Kidney (tissue), 14 donors: ENCODE results near the gene VAC14. TPM values are rescaled to one million over a fixed set of nuclear protein-coding genes. Genes with fewer than 3 reads are reported as not detected.

Experiments
- DNase-seq, 5 donors: peaks; one replicate each; pipeline ENCODE4 v3.0.0-alpha.2; 2013 to 2020
- FAIRE-seq: peaks from 2 replicates; lab custom pipeline; 2012; peaks lifted over from hg19 to GRCh38; lab: Jason Lieb, UNC
- H3K27ac ChIP-seq, 2 donors: one replicate each; pipeline ENCODE4 v1.7.0; 2013; ENCODE audit warnings: low read depth in 2 of 2, low read length in 2 of 2, inconsistent platforms in 1 of 2
- H3K27me3 ChIP-seq: one replicate; pipeline ENCODE4 v1.7.1; 2013; ENCODE audit warnings: low read length, inconsistent platforms; ENCODE audit not compliant: control insufficient read depth, insufficient read depth
- H3K36me3 ChIP-seq, 3 donors: one replicate each; pipeline versions ENCODE4 v1.7.0 to v1.7.1; 2013; ENCODE audit warnings: low read length in 3 of 3, control low read depth in 1 of 3, inconsistent platforms in 1 of 3; ENCODE audit not compliant: insufficient read depth in 3 of 3, control insufficient read depth in 2 of 3
- H3K4me1 ChIP-seq, 3 donors: one replicate each; pipeline versions ENCODE4 v1.7.0 to v1.7.1; 2013; ENCODE audit warnings: low read length in 3 of 3, inconsistent platforms in 1 of 3, low read depth in 1 of 3; ENCODE audit not compliant: control insufficient read depth in 2 of 3, insufficient read depth in 2 of 3
- H3K4me3 ChIP-seq, 3 donors: one replicate each; pipeline versions ENCODE4 v1.7.0 to v1.8.1; 2013; ENCODE audit warnings: low read length in 3 of 3, control low read depth in 1 of 3, inconsistent platforms in 1 of 3
- H3K9ac ChIP-seq, 3 donors: one replicate each; pipeline versions ENCODE4 v1.7.0 to v1.7.1; 2013; ENCODE audit warnings: low read length in 3 of 3, control low read depth in 1 of 3, inconsistent platforms in 1 of 3
- H3K9me3 ChIP-seq, 3 donors: one replicate each; pipeline versions ENCODE4 v1.7.0 to v1.7.1; 2013; ENCODE audit warnings: low read length in 3 of 3, control low read depth in 1 of 3, inconsistent platforms in 1 of 3; ENCODE audit not compliant: control insufficient read depth in 2 of 3, insufficient read depth in 1 of 3
- CTCF ChIP-seq: IDR thresholded peaks from 3 replicates; pipeline ENCODE4 v1.5.1; 2012; ENCODE audit warnings: mild to moderate bottlenecking, moderate library complexity, borderline replicate concordance; ENCODE audit not compliant: insufficient read depth; ENCODE audit errors: extremely low read depth
- intact Hi-C: fragments of 100-400 bp; cut with DNase I; formaldehyde crosslinking; loops from one replicate; pipeline ENCODE4 v1.11.1; 2022
- polyA plus RNA-seq: library from polyadenylated mRNA; stranded (reverse); fragments of 350-450 nt; fragmentation: Illumina TruSeq; extraction: RNeasy Lipid Tissue Mini Kit (QIAGEN cat#74804); gene quantifications from one replicate; pipeline ENCODE4 v1.2.3, GENCODE V29; 2014; ENCODE audit warnings: low read depth, low replicate concordance; ENCODE audit not compliant: insufficient read depth
- total RNA-seq: library from RNA; stranded (reverse); fragmentation: NEBNext Ultra II Directional; extraction: Animal tissue kit (Norgen Biotek cat#: 25700); gene quantifications from one replicate; pipeline ENCODE4 v1.2.1, GENCODE V29; 2021
- donor health status: control.
- donor health status: control.
- donor health status: control.
- donor health status: control.
- donor health status: control.
- donor health status: DM: yes; HTN: yes; CAD: no.
- donor health status: Normal renal cell carcinoma (clear cell type).

The VAC14 gene
- total and polyA plus RNA-seq, 2 donors from 2014 or later, result 36.8 to 41.9 TPM

GRCh38 chr16:70751593-70751992 lies 49.4 kb downstream of the VAC14 start:
- Histone ChIP-seq H3K9ac (no peak overlapping the region), H3K4me1 (peaks cover 2 to 56% (median 36%) of the 10 kb centered on the region in 3 donors), H3K9me3 (no peaks in the 10 kb centered on the region), H3K27me3 (no peaks in the 10 kb centered on the region), H3K4me3 (no peak overlapping the region), H3K27ac (peak overlapping the region in 1 of 2 donors; percentile 62), H3K36me3 (no peaks in the 10 kb centered on the region)
- intact Hi-C loops, result no loop called here
- TF ChIP-seq CTCF, result no peak
- FAIRE-seq (no peak), DNase-seq (peak in 1 of 5 donors; percentile 73)

- H3K4me3 ChIP-seq, result no peak overlapping the region
- peak overlapping the region; percentile 85 to 87 for H3K27ac ChIP-seq
- H3K9ac ChIP-seq, result no peak overlapping the region
- TF ChIP-seq CTCF, result no peak
- peak; percentile 15 for FAIRE-seq
- no peaks in the 10 kb centered on the region for H3K9me3 ChIP-seq
- DNase-seq, result peak in 4 of 5 donors; percentile 61 to 95 (median 79)
- peaks cover 2 to 60% (median 40%) of the 10 kb centered on the region in 3 donors for H3K4me1 ChIP-seq
- no peaks in the 10 kb centered on the region for H3K36me3 ChIP-seq
- intact Hi-C loops, result no loop called here
- no peaks in the 10 kb centered on the region for H3K27me3 ChIP-seq
Measured at GRCh38 chr16:70750893-70751467, 50.0 kb downstream of the VAC14 start.

- H3K4me1 ChIP-seq, result peaks cover 2 to 57% (median 40%) of the 10 kb centered on the region in 3 donors
- no peaks in the 10 kb centered on the region for H3K9me3 ChIP-seq
- DNase-seq (peak in 4 of 5 donors; percentile 71 to 83 (median 76)), FAIRE-seq (no peak)
- H3K27me3 ChIP-seq, result no peaks in the 10 kb centered on the region
- H3K9ac ChIP-seq, result peak overlapping the region in 1 of 3 donors; percentile 15
- intact Hi-C loops, result no loop called here
- H3K4me3 ChIP-seq, result no peak overlapping the region
- H3K36me3 ChIP-seq, result no peaks in the 10 kb centered on the region
- no peak for TF ChIP-seq CTCF
- H3K27ac ChIP-seq, result peak overlapping the region; percentile 85 to 87
Measured at GRCh38 chr16:70749681-70750601, 51.0 kb downstream of the VAC14 start.
